ENCODE data around the gene AP5Z1. TPM values are rescaled to one million over a fixed set of nuclear protein-coding genes. Genes with fewer than 3 reads are reported as not detected.

Gene AP5Z1
- total RNA-seq, 2 donors from 2014 or later = 30.9 to 61.7 TPM

DNA sequence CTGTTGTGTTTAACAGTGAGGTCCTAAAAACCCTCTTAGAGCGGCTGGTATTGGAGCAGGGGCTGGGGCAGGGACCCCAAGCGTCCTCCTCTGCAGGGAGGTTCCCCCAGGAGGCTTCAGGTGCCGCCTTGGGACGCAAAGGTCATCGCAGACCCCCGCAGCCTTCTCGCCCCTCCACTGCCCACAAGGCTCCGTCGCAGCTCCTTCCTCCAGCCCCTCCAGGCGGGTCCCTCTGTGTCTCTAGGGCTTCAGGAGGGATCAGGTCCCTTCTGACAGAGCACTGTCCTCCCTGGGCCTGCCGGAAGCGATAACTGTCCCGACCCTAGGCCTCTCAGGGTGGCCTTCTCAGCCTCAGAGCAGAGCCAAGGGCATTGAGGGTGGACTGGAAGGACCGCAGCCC, 26.1 kb upstream of the AP5Z1 start:
- no peak overlapping the region for H3K27ac ChIP-seq
- intact Hi-C loops (cut with DNase I) = no loop called here
- H3K36me3 ChIP-seq = no peaks in the 10 kb centered on the region
- H3K9me3 ChIP-seq = no peaks in the 10 kb centered on the region
- 97% methylated on average over 14 of the region's 14 CpGs for WGBS
- TF ChIP-seq, protein P1, sequence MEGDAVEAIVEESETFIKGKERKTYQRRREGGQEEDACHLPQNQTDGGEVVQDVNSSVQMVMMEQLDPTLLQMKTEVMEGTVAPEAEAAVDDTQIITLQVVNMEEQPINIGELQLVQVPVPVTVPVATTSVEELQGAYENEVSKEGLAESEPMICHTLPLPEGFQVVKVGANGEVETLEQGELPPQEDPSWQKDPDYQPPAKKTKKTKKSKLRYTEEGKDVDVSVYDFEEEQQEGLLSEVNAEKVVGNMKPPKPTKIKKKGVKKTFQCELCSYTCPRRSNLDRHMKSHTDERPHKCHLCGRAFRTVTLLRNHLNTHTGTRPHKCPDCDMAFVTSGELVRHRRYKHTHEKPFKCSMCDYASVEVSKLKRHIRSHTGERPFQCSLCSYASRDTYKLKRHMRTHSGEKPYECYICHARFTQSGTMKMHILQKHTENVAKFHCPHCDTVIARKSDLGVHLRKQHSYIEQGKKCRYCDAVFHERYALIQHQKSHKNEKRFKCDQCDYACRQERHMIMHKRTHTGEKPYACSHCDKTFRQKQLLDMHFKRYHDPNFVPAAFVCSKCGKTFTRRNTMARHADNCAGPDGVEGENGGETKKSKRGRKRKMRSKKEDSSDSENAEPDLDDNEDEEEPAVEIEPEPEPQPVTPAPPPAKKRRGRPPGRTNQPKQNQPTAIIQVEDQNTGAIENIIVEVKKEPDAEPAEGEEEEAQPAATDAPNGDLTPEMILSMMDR (IDR thresholded peaks at IDR 0.05) = no peak
- no peak for TF ChIP-seq POLR2AphosphoS5 (IDR thresholded peaks at IDR 0.05)
- no peak for TF ChIP-seq POLR2A (IDR thresholded peaks at IDR 0.05)
- H3K27me3 ChIP-seq (replicated peaks; ENCODE audit: insufficient read depth) = no peaks in the 10 kb centered on the region
- H3K4me3 ChIP-seq = no peak overlapping the region
- DNase-seq (ENCODE audit: low spot score) = no peak
- H3K4me1 ChIP-seq (replicated peaks) = peaks cover 5% of the 10 kb centered on the region

DNA sequence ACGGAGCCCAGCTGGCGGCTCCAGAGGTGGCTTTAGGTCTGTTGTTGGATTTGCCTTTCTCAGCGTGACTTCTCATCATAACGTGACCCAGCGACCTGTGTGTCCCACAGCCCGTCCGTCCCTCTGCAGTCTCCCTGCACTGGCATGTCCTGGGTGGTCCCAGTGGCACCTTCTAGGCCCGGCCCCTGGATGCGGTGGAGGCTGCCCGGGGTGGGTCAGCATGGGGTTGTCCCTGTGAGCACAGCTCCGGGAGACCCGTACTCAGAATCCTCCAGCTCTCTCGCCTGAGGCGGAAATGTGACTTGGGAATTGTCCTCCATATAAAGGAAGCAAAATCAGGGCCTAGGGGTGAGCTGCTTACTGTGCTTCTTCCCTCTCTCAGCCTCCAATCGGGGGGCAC, 25.6 kb upstream of the AP5Z1 start:
- intact Hi-C loops (cut with DNase I) = no loop called here
- TF ChIP-seq, protein P1 (IDR thresholded peaks at IDR 0.05) = no peak
- no peak for TF ChIP-seq POLR2AphosphoS5 (IDR thresholded peaks at IDR 0.05)
- no peak for TF ChIP-seq POLR2A (IDR thresholded peaks at IDR 0.05)
- H3K36me3 ChIP-seq = no peaks in the 10 kb centered on the region

DNA sequence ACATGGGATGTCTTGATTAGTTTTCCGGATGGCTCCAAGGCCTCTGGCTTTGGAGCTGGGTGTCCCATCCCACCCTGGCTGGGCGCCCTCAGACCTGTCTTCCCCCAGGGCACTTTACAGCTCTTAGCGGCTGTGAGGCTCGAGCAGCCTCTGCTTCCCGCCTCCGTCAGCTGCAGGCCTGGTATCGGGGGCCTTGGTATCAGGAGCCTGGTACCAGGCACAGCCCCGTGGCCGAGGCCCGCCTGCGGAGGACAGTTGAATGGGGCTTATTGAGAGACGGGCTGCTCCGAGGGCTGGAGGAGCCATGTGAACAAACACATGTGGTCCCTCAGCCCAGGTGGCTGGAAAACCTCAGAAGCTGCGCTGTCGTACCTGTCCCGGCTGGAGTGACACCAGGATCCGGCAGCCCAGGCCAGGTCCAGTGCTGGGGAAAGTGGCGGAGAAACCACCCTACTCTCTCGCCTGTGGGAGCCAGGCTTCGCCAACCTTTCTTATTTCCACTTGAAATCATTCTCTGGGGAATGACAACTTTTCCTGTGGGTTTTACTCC, 23.9 kb upstream of the AP5Z1 start:
- H3K4me3 ChIP-seq = no peak overlapping the region
- no peak for TF ChIP-seq POLR2AphosphoS5 (IDR thresholded peaks at IDR 0.05)
- no peak for TF ChIP-seq POLR2A (IDR thresholded peaks at IDR 0.05)
- TF ChIP-seq, protein P1 (IDR thresholded peaks at IDR 0.05) = no peak
- H3K36me3 ChIP-seq = no peaks in the 10 kb centered on the region
- H3K27me3 ChIP-seq (replicated peaks; ENCODE audit: insufficient read depth) = no peaks in the 10 kb centered on the region
- 91% methylated on average over 20 of the region's 20 CpGs for WGBS
- H3K27ac ChIP-seq = no peak overlapping the region
- no peak for DNase-seq (ENCODE audit: low spot score)
- no peaks in the 10 kb centered on the region for H3K9me3 ChIP-seq
- intact Hi-C loops (cut with DNase I) = no loop called here
- H3K4me1 ChIP-seq (replicated peaks) = no peaks in the 10 kb centered on the region

More for the DNA sequence above, 25.6 kb upstream of the AP5Z1 start:
- WGBS = 93% methylated on average over 15 of the region's 15 CpGs
- H3K27ac ChIP-seq = no peak overlapping the region
- H3K4me1 ChIP-seq (replicated peaks) = peaks cover 2% of the 10 kb centered on the region
- no peak for DNase-seq (ENCODE audit: low spot score)
- no peak overlapping the region for H3K4me3 ChIP-seq
- no peaks in the 10 kb centered on the region for H3K27me3 ChIP-seq (replicated peaks; ENCODE audit: insufficient read depth)
- no peaks in the 10 kb centered on the region for H3K9me3 ChIP-seq

DNA sequence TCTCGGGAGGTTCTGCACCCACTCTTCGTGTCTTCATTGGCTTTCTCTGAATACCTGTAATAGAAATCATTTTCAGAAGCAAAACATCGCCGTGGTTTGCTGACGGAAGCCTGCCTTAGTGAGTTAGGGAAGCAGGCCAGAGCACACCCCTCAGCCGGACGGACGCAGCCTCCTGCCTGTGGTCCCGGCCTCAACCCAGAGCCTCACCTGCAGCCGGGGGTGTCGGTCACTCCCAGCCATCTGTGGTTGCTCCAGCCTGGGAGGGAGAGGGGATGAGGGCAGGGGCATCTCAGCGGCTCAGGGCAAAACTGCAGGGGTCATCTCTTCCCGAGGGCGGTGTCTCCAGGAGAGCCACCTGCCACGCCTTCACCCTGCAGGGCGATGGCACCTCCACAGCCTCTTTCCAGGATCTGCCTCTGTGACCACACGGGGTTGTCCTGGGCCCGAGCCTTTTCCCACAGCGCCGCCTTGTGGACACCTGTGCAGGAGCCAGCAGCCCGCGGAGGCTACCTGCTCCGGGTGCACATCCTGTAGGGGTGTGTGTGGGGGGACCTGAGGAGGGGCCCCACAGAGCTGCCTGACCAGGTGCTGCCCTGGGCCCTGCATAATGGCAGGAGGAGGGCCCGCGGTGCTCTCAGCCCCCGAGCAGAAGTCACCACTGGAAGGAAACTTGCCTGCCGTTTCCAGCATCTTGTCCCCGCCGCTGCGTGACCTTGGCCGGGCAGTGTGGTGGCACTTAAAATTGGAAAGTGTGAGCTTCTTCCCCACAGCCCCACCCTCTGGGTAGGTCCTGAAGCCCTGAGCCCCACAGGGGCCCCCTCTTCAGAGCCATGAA, 21.6 kb upstream of the AP5Z1 start:
- no peaks in the 10 kb centered on the region for H3K4me1 ChIP-seq (replicated peaks)
- DNase-seq (ENCODE audit: low spot score) = peak; percentile 77
- TF ChIP-seq, protein P1 (IDR thresholded peaks at IDR 0.05) = peak; percentile 91 to 96 (median 94)
- peak; percentile 55 for TF ChIP-seq POLR2AphosphoS5 (IDR thresholded peaks at IDR 0.05)
- TF ChIP-seq POLR2A (IDR thresholded peaks at IDR 0.05) = no peak
- intact Hi-C loops (cut with DNase I) = loop anchor here (2.0 kb wide), 1 partner anchor 111 kb away; no protein-coding TSS in a partner anchor
- H3K9me3 ChIP-seq = no peaks in the 10 kb centered on the region
- peaks cover 0 to 5% of the 10 kb centered on the region in 2 donors for H3K36me3 ChIP-seq
- no peaks in the 10 kb centered on the region for H3K27me3 ChIP-seq (replicated peaks; ENCODE audit: insufficient read depth)
- no peak overlapping the region for H3K4me3 ChIP-seq
- 50% methylated on average over 31 of the region's 31 CpGs for WGBS
- no peak overlapping the region for H3K27ac ChIP-seq

Measured in prostate gland (tissue), 2 donors.